OCI-LY1 (cell line): ENCODE results near the gene AK5.

Source experiments
- CTCF ChIP-seq: fragments of 200-600 bp; sonication (generic), shearing (Covaris generic); IDR thresholded peaks from 2 replicates; pipeline ENCODE4 v1.5.1; 2017; ENCODE audit warnings: mild to moderate bottlenecking, antibody characterized with exemption, low read length, moderate library complexity, mixed read lengths
- EZH2 ChIP-seq: fragments of 200-600 bp; sonication (generic), shearing (Covaris generic); IDR thresholded peaks from 2 replicates; pipeline ENCODE4 v1.8.0; 2017; ENCODE audit warnings: borderline replicate concordance, mixed run types, mild to moderate bottlenecking, antibody characterized with exemption, low read length, moderate library complexity, mixed read lengths

GRCh38 chr1:77370161-77370560, 88.3 kb downstream of the AK5 start:
- TF ChIP-seq CTCF (no peak), EZH2 (no peak)
